Loucy (cell line): ENCODE measurements around the gene C2orf92.

Experiments
- CTCF ChIP-seq: fragments of 200-600 bp; sonication (generic); conservative IDR thresholded peaks from 2 replicates; pipeline ENCODE4 v1.5.1; 2014; ENCODE audit warnings: mild to moderate bottlenecking, antibody characterized with exemption, low read length
- EZH2phosphoT487 ChIP-seq: fragments of 200-600 bp; IDR thresholded peaks from 2 replicates; pipeline ENCODE4 v1.6.1; 2018; ENCODE audit warnings: antibody characterized with exemption, mild to moderate bottlenecking, moderate library complexity, borderline replicate concordance

GRCh38 chr2:97716695-97717612 is 47.4 kb downstream of the C2orf92 start:
- no peak for TF ChIP-seq CTCF
- no peak for TF ChIP-seq EZH2phosphoT487
